HepG2 (cell line): ENCODE measurements around the gene ZNF574. TPM values are rescaled to one million over a fixed set of nuclear protein-coding genes. Genes with fewer than 3 reads are reported as not detected.

Experiments
- ADNP ChIP-seq: sonication (generic); formaldehyde crosslinking; IDR thresholded peaks from 2 replicates; pipeline ENCODE4 v1.4.0; 2020; ENCODE audit warnings: missing genetic modification reagents
- ARHGAP35 ChIP-seq: sonication (generic); formaldehyde crosslinking; IDR thresholded peaks from 2 replicates; pipeline ENCODE4 v1.9.0; 2022; ENCODE audit warnings: mild to moderate bottlenecking, inconsistent platforms, moderate library complexity, missing genetic modification reagents, borderline replicate concordance
- EHMT2 ChIP-seq: fragments of 200-600 bp; sonication (generic); IDR thresholded peaks from 2 replicates; pipeline ENCODE4 v1.7.0; 2017; ENCODE audit warnings: antibody characterized with exemption, low read depth, low read length, borderline replicate concordance
- EZH2 ChIP-seq: conservative IDR thresholded peaks from 2 replicates; pipeline ENCODE4 v1.6.1; 2012; ENCODE audit warnings: mild to moderate bottlenecking, low read depth, low read length, moderate library complexity
- HDAC6 ChIP-seq: fragments of 200-600 bp; sonication (generic); IDR thresholded peaks from 2 replicates; pipeline ENCODE4 v1.7.0; 2017; ENCODE audit warnings: mild to moderate bottlenecking, antibody characterized with exemption, low read length, low read depth
- KAT2B ChIP-seq: fragments of 150-350 bp; IDR thresholded peaks from 2 replicates; pipeline ENCODE4 v1.6.1; 2014; ENCODE audit warnings: low read depth, low read length, borderline replicate concordance
- KLF11 ChIP-seq: IDR thresholded peaks from 2 replicates; pipeline ENCODE4 v1.6.1; 2016; ENCODE audit warnings: missing compliant biosample characterization
- PAF1 ChIP-seq: IDR thresholded peaks from 2 replicates; pipeline ENCODE4 v1.6.1; 2016; ENCODE audit warnings: missing genetic modification reagents, missing compliant biosample characterization
- SIX1 ChIP-seq: sonication (generic); formaldehyde crosslinking; IDR thresholded peaks from 2 replicates; pipeline ENCODE4 v1.4.0; 2020; ENCODE audit warnings: missing genetic modification reagents, borderline replicate concordance
- SRF ChIP-seq: IDR thresholded peaks from 2 replicates; pipeline ENCODE4 v1.6.1; 2011; ENCODE audit warnings: mild to moderate bottlenecking, low read depth, low read length, moderate library complexity
- TBX2 ChIP-seq: sonication (generic); formaldehyde crosslinking; IDR thresholded peaks from 2 replicates; pipeline ENCODE4 v1.5.0; 2020; ENCODE audit warnings: missing genetic modification reagents, mild to moderate bottlenecking, borderline replicate concordance
- ZNF10 ChIP-seq: sonication (generic); formaldehyde crosslinking; IDR thresholded peaks from 2 replicates; pipeline ENCODE4 v1.4.0; 2020; ENCODE audit warnings: mild to moderate bottlenecking, low read depth, missing genetic modification reagents, borderline replicate concordance
- ZNF225 ChIP-seq: sonication (generic); formaldehyde crosslinking; IDR thresholded peaks from 2 replicates; pipeline ENCODE4 v1.4.0; 2020; ENCODE audit warnings: mild to moderate bottlenecking, missing genetic modification reagents
- ZNF331 ChIP-seq: sonication (generic); formaldehyde crosslinking; IDR thresholded peaks from 2 replicates; pipeline ENCODE4 v1.4.0; 2020; ENCODE audit warnings: missing genetic modification reagents
- ZNF605 ChIP-seq: sonication (generic); formaldehyde crosslinking; IDR thresholded peaks from 2 replicates; pipeline ENCODE4 v1.8.0; 2022; ENCODE audit warnings: mild to moderate bottlenecking, missing genetic modification reagents
- ZNF773 ChIP-seq: sonication (generic); formaldehyde crosslinking; IDR thresholded peaks from 2 replicates; pipeline ENCODE4 v1.4.0; 2020; ENCODE audit warnings: missing genetic modification reagents, borderline replicate concordance
- ZNF891 ChIP-seq: sonication (generic); formaldehyde crosslinking; IDR thresholded peaks from 2 replicates; pipeline ENCODE4 v1.5.0; 2020; ENCODE audit warnings: mild to moderate bottlenecking, missing genetic modification reagents
- polyA plus RNA-seq, 8 experiments: library from polyadenylated mRNA; depleted of rRNA in 3 of 8; stranded (reverse) in 7 of 8; unstranded in 1 of 8; fragments of >200 nt; fragmentation: Illumina TruSeq in 4 of 8; extraction: Trizol in 4 of 8; gene quantifications; 2 replicates each; pipeline versions ENCODE4 v1.2.1 to v1.2.3, GENCODE V29; 2011 to 2016; ENCODE audit warnings: low read depth in 4 of 8, missing spikeins in 1 of 8, mixed read lengths in 1 of 8; ENCODE audit not compliant: insufficient read depth in 1 of 8
- total RNA-seq, 5 experiments: library from RNA; depleted of rRNA; stranded (reverse); fragments of >200 nt; fragmentation: Illumina TruSeq; extraction: Trizol; gene quantifications; 2 replicates each; pipeline ENCODE4 v1.2.3, GENCODE V29; 2016; ENCODE audit warnings: low read depth in 1 of 5
- TF ChIP-seq, protein P1 (sequence below): sonication (generic); formaldehyde crosslinking; IDR thresholded peaks from 2 replicates; pipeline ENCODE4 v1.4.0; 2020; ENCODE audit warnings: missing genetic modification reagents, borderline replicate concordance
- TF ChIP-seq, protein P2 (sequence below): sonication (generic); formaldehyde crosslinking; IDR thresholded peaks from 2 replicates; pipeline ENCODE4 v1.4.0; 2020; ENCODE audit warnings: missing genetic modification reagents
- TF ChIP-seq, protein P3 (sequence below): sonication (generic); formaldehyde crosslinking; IDR thresholded peaks from 2 replicates; pipeline ENCODE4 v1.5.0; 2020; ENCODE audit warnings: missing genetic modification reagents
- TF ChIP-seq, protein P4 (sequence below): sonication (generic); formaldehyde crosslinking; IDR thresholded peaks from 2 replicates; pipeline ENCODE4 v1.4.0; 2020; ENCODE audit warnings: missing genetic modification reagents

The ZNF574 gene
- total and polyA plus RNA-seq, 2 of the 13 experiments (the other 11 are each of a cell fraction or from before 2014, with no cell fraction given) = 7.7 to 7.9 TPM

DNA sequence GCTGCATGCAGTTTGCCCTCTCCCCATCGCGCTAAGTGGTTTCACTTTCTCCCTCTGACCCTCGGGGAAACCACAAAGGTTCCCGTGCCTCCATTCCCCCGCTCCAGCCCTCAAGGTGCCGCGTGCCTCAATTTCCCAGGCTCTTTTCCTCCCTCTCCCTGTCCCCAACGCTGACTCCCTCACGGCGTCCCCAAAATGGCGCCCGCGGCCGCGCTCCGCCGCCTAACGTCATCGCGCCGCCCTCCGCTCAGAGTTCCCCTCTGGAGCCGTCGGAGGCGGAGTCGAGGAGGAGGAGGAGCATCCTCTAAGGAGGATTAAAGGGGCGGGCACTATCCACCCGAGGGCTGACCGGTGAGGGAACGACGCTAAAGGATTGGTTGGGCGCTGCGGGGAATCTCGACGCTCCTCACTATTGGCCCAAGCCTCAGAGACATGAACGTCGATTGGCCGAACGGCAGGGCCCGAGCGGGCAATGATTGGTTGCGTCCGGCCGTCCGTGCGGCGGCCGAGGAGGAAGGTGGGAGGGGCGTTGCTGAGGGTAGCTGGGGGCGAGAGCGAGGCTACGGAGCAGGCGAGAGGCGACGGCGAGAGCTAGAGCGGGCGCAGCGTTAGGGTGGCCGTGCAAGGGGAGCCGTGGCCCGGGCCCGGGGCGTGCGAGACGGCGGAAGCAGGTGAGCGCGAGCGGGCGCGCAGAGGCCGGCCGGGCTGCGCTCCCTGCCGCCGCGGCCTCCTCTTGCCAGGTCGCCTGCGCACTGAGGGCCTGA, at the start of gene ZNF574 (continued):
- TF ChIP-seq ZNF605 (peak; percentile 71), KLF11 (no peak), KAT2B (no peak), ZNF891 (CRISPR knock-in tag) (no peak), EZH2 (no peak), SIX1 (CRISPR knock-in tag) (no peak), HDAC6 (no peak), ZNF331 (peak; percentile 42; the same call in 1 of the 2 replicates), SRF (0 out of 2 replicates have a peak, but pooled peaks have one; percentile 1), PAF1 (CRISPR knock-in tag) (no peak), TBX2 (CRISPR knock-in tag) (peak; percentile 42), ZNF773 (CRISPR knock-in tag) (0 out of 2 replicates have a peak, but pooled peaks have one; percentile 7), ADNP (CRISPR knock-in tag) (no peak), EHMT2 (peak; percentile 58; the same call in 1 of the 2 replicates), ZNF225 (CRISPR knock-in tag) (no peak), ARHGAP35 (no peak), ZNF10 (no peak)
- TF ChIP-seq, protein P1, sequence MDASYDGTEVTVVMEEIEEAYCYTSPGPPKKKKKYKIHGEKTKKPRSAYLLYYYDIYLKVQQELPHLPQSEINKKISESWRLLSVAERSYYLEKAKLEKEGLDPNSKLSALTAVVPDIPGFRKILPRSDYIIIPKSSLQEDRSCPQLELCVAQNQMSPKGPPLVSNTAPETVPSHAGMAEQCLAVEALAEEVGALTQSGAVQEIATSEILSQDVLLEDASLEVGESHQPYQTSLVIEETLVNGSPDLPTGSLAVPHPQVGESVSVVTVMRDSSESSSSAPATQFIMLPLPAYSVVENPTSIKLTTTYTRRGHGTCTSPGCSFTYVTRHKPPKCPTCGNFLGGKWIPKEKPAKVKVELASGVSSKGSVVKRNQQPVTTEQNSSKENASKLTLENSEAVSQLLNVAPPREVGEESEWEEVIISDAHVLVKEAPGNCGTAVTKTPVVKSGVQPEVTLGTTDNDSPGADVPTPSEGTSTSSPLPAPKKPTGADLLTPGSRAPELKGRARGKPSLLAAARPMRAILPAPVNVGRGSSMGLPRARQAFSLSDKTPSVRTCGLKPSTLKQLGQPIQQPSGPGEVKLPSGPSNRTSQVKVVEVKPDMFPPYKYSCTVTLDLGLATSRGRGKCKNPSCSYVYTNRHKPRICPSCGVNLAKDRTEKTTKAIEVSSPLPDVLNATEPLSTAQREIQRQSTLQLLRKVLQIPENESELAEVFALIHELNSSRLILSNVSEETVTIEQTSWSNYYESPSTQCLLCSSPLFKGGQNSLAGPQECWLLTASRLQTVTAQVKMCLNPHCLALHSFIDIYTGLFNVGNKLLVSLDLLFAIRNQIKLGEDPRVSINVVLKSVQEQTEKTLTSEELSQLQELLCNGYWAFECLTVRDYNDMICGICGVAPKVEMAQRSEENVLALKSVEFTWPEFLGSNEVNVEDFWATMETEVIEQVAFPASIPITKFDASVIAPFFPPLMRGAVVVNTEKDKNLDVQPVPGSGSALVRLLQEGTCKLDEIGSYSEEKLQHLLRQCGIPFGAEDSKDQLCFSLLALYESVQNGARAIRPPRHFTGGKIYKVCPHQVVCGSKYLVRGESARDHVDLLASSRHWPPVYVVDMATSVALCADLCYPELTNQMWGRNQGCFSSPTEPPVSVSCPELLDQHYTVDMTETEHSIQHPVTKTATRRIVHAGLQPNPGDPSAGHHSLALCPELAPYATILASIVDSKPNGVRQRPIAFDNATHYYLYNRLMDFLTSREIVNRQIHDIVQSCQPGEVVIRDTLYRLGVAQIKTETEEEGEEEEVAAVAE = no peak
- TF ChIP-seq, protein P2, sequence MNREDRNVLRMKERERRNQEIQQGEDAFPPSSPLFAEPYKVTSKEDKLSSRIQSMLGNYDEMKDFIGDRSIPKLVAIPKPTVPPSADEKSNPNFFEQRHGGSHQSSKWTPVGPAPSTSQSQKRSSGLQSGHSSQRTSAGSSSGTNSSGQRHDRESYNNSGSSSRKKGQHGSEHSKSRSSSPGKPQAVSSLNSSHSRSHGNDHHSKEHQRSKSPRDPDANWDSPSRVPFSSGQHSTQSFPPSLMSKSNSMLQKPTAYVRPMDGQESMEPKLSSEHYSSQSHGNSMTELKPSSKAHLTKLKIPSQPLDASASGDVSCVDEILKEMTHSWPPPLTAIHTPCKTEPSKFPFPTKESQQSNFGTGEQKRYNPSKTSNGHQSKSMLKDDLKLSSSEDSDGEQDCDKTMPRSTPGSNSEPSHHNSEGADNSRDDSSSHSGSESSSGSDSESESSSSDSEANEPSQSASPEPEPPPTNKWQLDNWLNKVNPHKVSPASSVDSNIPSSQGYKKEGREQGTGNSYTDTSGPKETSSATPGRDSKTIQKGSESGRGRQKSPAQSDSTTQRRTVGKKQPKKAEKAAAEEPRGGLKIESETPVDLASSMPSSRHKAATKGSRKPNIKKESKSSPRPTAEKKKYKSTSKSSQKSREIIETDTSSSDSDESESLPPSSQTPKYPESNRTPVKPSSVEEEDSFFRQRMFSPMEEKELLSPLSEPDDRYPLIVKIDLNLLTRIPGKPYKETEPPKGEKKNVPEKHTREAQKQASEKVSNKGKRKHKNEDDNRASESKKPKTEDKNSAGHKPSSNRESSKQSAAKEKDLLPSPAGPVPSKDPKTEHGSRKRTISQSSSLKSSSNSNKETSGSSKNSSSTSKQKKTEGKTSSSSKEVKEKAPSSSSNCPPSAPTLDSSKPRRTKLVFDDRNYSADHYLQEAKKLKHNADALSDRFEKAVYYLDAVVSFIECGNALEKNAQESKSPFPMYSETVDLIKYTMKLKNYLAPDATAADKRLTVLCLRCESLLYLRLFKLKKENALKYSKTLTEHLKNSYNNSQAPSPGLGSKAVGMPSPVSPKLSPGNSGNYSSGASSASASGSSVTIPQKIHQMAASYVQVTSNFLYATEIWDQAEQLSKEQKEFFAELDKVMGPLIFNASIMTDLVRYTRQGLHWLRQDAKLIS = no peak
- TF ChIP-seq, protein P3, sequence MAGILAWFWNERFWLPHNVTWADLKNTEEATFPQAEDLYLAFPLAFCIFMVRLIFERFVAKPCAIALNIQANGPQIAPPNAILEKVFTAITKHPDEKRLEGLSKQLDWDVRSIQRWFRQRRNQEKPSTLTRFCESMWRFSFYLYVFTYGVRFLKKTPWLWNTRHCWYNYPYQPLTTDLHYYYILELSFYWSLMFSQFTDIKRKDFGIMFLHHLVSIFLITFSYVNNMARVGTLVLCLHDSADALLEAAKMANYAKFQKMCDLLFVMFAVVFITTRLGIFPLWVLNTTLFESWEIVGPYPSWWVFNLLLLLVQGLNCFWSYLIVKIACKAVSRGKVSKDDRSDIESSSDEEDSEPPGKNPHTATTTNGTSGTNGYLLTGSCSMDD (CRISPR knock-in tag) = no peak
- TF ChIP-seq, protein P4, sequence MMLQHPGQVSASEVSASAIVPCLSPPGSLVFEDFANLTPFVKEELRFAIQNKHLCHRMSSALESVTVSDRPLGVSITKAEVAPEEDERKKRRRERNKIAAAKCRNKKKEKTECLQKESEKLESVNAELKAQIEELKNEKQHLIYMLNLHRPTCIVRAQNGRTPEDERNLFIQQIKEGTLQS (CRISPR knock-in tag) = no peak
